HCT116 (cell line): ENCODE measurements around the gene SLC9A9. TPM values are rescaled to one million over a fixed set of nuclear protein-coding genes. Genes with fewer than 3 reads are reported as not detected.

ENCODE experiments used
- ATAC-seq: fragments of 200-7000 bp; cut with Tn5 transposase; 2 replicates; pipeline ENCODE4 v1.9.1; 2020; ENCODE audit warnings: mild to moderate bottlenecking, moderate library complexity
- BruUV-seq: library from RNA; stranded (reverse); fragments of 400-500 nt; replicated peaks from 2 replicates; lab custom pipeline; 2021; lab: Mats Ljungman, UMichigan
- CTCF ChIA-PET: fragments of 300-600 bp; sonication (Branson Sonifier 250); formaldehyde crosslinking; loops from one replicate; lab custom pipeline; 2021; ENCODE audit warnings: antibody characterized with exemption; lab: Charles Lee
- POLR2A ChIA-PET: fragments of 300-600, 350-600 bp; sonication (Branson Sonifier 250); formaldehyde crosslinking; loops from one replicate; lab custom pipeline; 2021; ENCODE audit warnings: antibody characterized with exemption; lab: Charles Lee
- RAD21 ChIA-PET, 2 experiments: fragments of 300-600 bp; sonication (Branson Sonifier 250); formaldehyde crosslinking; loops; one replicate each; lab custom pipeline; 2023; ENCODE audit warnings: low total read pairs in 2 of 2; ENCODE audit not compliant: uncharacterized antibody in 2 of 2, unreplicated experiment in 2 of 2, low non-redundant PET in 1 of 2; lab: Charles Lee
- DNase-seq: peaks from one replicate; pipeline ENCODE4 v3.0.0-alpha.2; 2010; ENCODE audit warnings: low read depth, low spot score
- H2AFZ ChIP-seq: fragments of 200-600 bp; shearing (Covaris generic), sonication (generic); 2 replicates; pipeline ENCODE4 v1.6.1; 2017; ENCODE audit warnings: low read depth, mixed run types, mixed read lengths, antibody characterized with exemption, low read length; ENCODE audit not compliant: poor library complexity, severe bottlenecking
- H3K27ac ChIP-seq: 2 replicates; pipeline ENCODE4 v1.5.1; 2012; ENCODE audit warnings: low read depth, low read length
- H3K27me3 ChIP-seq: fragments of 200-600 bp; sonication (generic); 2 replicates; pipeline ENCODE4 v1.6.1; 2016; ENCODE audit warnings: mixed run types, low read length, mixed read lengths; ENCODE audit not compliant: insufficient read depth
- H3K36me3 ChIP-seq, 2 experiments: fragments of 200-500 bp in 1 of 2; fragments of 200-600 bp in 1 of 2; sonication (Bioruptor generic) in 1 of 2; sonication (generic) in 1 of 2; 2 replicates each; pipeline versions ENCODE4 v1.5.1 to v1.6.1; 2014 to 2016; ENCODE audit warnings: low read length in 2 of 2, inconsistent platforms in 1 of 2, mixed read lengths in 1 of 2, mixed run types in 1 of 2; ENCODE audit not compliant: insufficient read depth in 2 of 2, control insufficient read depth in 1 of 2
- H3K4me1 ChIP-seq, 2 experiments: fragments of 200-600 bp in 1 of 2; sonication (generic) in 1 of 2; 2 replicates each; pipeline versions ENCODE4 v1.5.1 to v1.6.1; 2012 to 2017; ENCODE audit warnings: low read length in 2 of 2, inconsistent platforms in 1 of 2, mild to moderate bottlenecking in 1 of 2, mixed read lengths in 1 of 2, mixed run types in 1 of 2, moderate library complexity in 1 of 2; ENCODE audit not compliant: insufficient read depth in 2 of 2, control insufficient read depth in 1 of 2
- H3K4me2 ChIP-seq: fragments of 200-600 bp; sonication (generic); 2 replicates; pipeline ENCODE4 v1.6.1; 2017; ENCODE audit warnings: mixed run types, low read length, mixed read lengths
- H3K4me3 ChIP-seq, 2 experiments: fragments of 200-600 bp in 1 of 2; sonication (generic) in 1 of 2; replicated peaks in 1 of 2; 2 replicates each; pipeline ENCODE4 v1.5.1; 2011 to 2016; ENCODE audit warnings: low read length in 2 of 2, control low read depth in 1 of 2, low read depth in 1 of 2, mild to moderate bottlenecking in 1 of 2, mixed read lengths in 1 of 2, mixed run types in 1 of 2
- H3K79me2 ChIP-seq: fragments of 200-600 bp; sonication (generic); 2 replicates; pipeline ENCODE4 v1.6.1; 2017; ENCODE audit warnings: mild to moderate bottlenecking, mixed run types, low read length, moderate library complexity, mixed read lengths; ENCODE audit not compliant: insufficient read depth
- H3K9ac ChIP-seq: fragments of 200-600 bp; sonication (generic); 2 replicates; pipeline ENCODE4 v1.6.1; 2016; ENCODE audit warnings: low read length, mixed read lengths
- H3K9me2 ChIP-seq: fragments of 200-600 bp; sonication (generic), shearing (Covaris generic); 2 replicates; pipeline ENCODE4 v1.6.1; 2017; ENCODE audit warnings: mixed run types, mild to moderate bottlenecking, moderate library complexity; ENCODE audit not compliant: insufficient read depth
- H3K9me3 ChIP-seq, 2 experiments: fragments of 200-500 bp in 1 of 2; fragments of 200-600 bp in 1 of 2; sonication (Bioruptor generic) in 1 of 2; sonication (generic) in 1 of 2; 2 replicates each; pipeline ENCODE4 v1.6.1; 2014 to 2017; ENCODE audit warnings: low read length in 2 of 2, mixed read lengths in 2 of 2, inconsistent platforms in 1 of 2, low read depth in 1 of 2, mild to moderate bottlenecking in 1 of 2, mixed run types in 1 of 2, moderate library complexity in 1 of 2; ENCODE audit not compliant: control insufficient read depth in 1 of 2, insufficient read depth in 1 of 2
- H4K20me1 ChIP-seq: fragments of 200-600 bp; sonication (generic), shearing (Covaris generic); 2 replicates; pipeline ENCODE4 v1.6.1; 2017; ENCODE audit warnings: mixed run types, mild to moderate bottlenecking, moderate library complexity; ENCODE audit not compliant: insufficient read depth
- CEBPB ChIP-seq: IDR thresholded peaks from 2 replicates; pipeline ENCODE4 v1.6.1; 2012; ENCODE audit warnings: low read depth
- EGR1 ChIP-seq: IDR thresholded peaks from 2 replicates; pipeline ENCODE4 v1.6.1; 2012; ENCODE audit warnings: low read depth
- EZH2 ChIP-seq: fragments of 200-600 bp; sonication (generic); IDR thresholded peaks from 2 replicates; pipeline ENCODE4 v1.6.1; 2017; ENCODE audit warnings: antibody characterized with exemption, mixed run types
- FOSL1 ChIP-seq: IDR thresholded peaks from 2 replicates; pipeline ENCODE4 v1.6.1; 2012; ENCODE audit warnings: low read depth
- JUND ChIP-seq: IDR thresholded peaks from 2 replicates; pipeline ENCODE4 v1.6.1; 2012
- POLR2AphosphoS5 ChIP-seq: IDR thresholded peaks from 2 replicates; pipeline ENCODE4 v1.6.1; 2011; ENCODE audit warnings: mild to moderate bottlenecking, low read depth, low read length, moderate library complexity
- RAD21 ChIP-seq: IDR thresholded peaks from 2 replicates; pipeline ENCODE4 v1.6.1; 2012; ENCODE audit warnings: low read depth, mild to moderate bottlenecking
- SRF ChIP-seq: IDR thresholded peaks from 2 replicates; pipeline ENCODE4 v1.6.1; 2012; ENCODE audit warnings: low read depth
- TCF7L2 ChIP-seq: IDR thresholded peaks from 2 replicates; pipeline ENCODE4 v1.7.0; 2011; ENCODE audit warnings: borderline replicate concordance, inconsistent platforms; ENCODE audit not compliant: insufficient read depth, insufficient read length; ENCODE audit errors: extremely low read depth
- YY1 ChIP-seq: IDR thresholded peaks from 2 replicates; pipeline ENCODE4 v1.6.1; 2011; ENCODE audit warnings: low read length, low read depth, moderate library complexity, mild to moderate bottlenecking; ENCODE audit not compliant: insufficient replicate concordance; ENCODE audit errors: extremely low read depth
- intact Hi-C: fragments of 100-400 bp; cut with micrococcal nuclease; formaldehyde crosslinking; loops from 2 replicates; pipeline ENCODE4 v1.10.0; 2022
- total RNA-seq: library from RNA; stranded (reverse); gene quantifications from one replicate; pipeline ENCODE4 v1.2.1, GENCODE V29; 2021; ENCODE audit not compliant: unreplicated experiment
- TF ChIP-seq, protein P1 (sequence below), 3 experiments: fragments of 200-600 bp in 1 of 3; sonication (generic) in 1 of 3; IDR thresholded peaks in 2 of 3; conservative IDR thresholded peaks in 1 of 3; 2 replicates each; pipeline ENCODE4 v1.5.1; 2012 to 2017; ENCODE audit warnings: low read depth in 2 of 3, low read length in 2 of 3, antibody characterized with exemption in 1 of 3, borderline replicate concordance in 1 of 3, control low read depth in 1 of 3, mild to moderate bottlenecking in 1 of 3, mixed read lengths in 1 of 3, mixed run types in 1 of 3, moderate library complexity in 1 of 3; ENCODE audit not compliant: insufficient read depth in 1 of 3
- TF ChIP-seq, protein P2 (sequence below): IDR thresholded peaks from 2 replicates; pipeline ENCODE4 v1.6.1; 2011; ENCODE audit warnings: mild to moderate bottlenecking, low read length, moderate library complexity; ENCODE audit not compliant: insufficient replicate concordance; ENCODE audit errors: extremely low read depth

Gene SLC9A9
- total RNA-seq, 1 experiment from 2014 or later: 0.20 TPM

DNA sequence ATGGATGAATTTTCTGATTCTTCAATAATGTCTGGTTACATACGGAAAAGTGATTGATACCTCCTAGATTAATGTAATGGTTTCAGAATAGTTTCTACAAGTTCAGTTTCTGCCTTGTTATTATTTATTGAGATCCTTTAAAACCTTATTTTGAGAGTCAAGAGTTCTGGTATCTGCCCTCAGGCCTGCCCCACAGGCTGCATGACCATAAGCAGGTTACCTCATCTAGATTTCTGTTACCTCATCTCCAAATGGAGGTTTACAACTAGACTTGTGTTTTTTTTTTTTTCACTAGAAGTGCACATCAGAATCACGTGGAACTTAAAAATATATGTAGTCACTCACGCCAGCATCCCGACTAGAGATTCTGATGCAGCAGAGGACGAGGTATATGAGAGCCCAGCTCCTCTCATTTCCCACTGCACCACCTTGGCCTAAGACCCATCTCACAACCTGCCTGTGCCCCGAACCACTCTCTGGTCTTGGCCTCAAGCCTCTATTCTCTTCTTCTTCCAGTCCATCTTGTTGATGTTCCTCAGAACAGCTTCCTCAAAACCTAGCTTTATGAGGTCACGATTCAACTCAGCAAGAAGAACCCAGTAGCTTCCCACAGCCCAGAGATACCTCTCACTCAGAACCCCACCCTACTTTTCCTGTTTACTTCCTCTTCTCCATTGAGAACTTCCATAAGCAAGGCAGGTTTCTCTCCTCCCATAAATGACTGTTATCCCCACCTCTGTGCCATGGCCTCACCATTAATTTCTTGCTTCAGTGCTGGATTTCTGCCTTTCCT lies 375.3 kb downstream of the SLC9A9 start:
- Histone ChIP-seq H3K27ac (no peak overlapping the region), H3K9ac (no peak overlapping the region), H3K4me1 (no peaks in the 10 kb centered on the region), H3K9me2 (no peaks in the 10 kb centered on the region), H3K9me3 (no peaks in the 10 kb centered on the region), H3K36me3 (no peaks in the 10 kb centered on the region), H3K79me2 (no peaks in the 10 kb centered on the region), H4K20me1 (no peaks in the 10 kb centered on the region), H3K4me2 (no peak overlapping the region), H2AFZ (no peak overlapping the region), H3K4me3 (no peak overlapping the region), H3K27me3 (no peaks in the 10 kb centered on the region)
- no peak for ATAC-seq
- intact Hi-C loops: no loop called here
- TF ChIP-seq EGR1 (no peak), EZH2 (no peak), TCF7L2 (no peak)
- ChIA-PET POLR2A (no interaction called here), CTCF (no interaction called here), RAD21 (no interaction called here)
- BruUV-seq: no TSS peak
- DNase-seq: no peak

DNA sequence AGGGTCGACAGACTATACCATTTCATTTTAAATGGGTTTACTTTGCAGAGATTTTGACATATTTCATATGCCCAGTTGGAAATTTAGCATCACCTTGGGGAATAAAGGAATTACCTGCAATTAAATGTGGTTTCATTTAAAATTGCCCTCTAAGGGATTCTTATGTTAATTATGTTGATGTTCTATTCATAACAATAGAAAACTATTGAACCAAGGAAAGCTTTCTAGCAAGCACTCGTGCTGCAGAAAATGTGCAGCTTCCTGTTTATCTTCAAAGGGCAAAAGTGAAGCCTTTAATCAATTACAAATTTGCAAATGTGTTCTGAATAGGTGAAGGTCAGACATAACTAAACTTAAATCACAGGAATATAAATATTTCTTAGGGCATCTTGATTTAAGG lies 376.6 kb downstream of the SLC9A9 start:
- TF ChIP-seq RAD21 (no peak), SRF (no peak), YY1 (no peak), CEBPB (no peak), POLR2AphosphoS5 (no peak), JUND (no peak), FOSL1 (no peak)
- TF ChIP-seq, protein P1, sequence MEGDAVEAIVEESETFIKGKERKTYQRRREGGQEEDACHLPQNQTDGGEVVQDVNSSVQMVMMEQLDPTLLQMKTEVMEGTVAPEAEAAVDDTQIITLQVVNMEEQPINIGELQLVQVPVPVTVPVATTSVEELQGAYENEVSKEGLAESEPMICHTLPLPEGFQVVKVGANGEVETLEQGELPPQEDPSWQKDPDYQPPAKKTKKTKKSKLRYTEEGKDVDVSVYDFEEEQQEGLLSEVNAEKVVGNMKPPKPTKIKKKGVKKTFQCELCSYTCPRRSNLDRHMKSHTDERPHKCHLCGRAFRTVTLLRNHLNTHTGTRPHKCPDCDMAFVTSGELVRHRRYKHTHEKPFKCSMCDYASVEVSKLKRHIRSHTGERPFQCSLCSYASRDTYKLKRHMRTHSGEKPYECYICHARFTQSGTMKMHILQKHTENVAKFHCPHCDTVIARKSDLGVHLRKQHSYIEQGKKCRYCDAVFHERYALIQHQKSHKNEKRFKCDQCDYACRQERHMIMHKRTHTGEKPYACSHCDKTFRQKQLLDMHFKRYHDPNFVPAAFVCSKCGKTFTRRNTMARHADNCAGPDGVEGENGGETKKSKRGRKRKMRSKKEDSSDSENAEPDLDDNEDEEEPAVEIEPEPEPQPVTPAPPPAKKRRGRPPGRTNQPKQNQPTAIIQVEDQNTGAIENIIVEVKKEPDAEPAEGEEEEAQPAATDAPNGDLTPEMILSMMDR (IDR thresholded peaks at IDR 0.05 in 2 of 3, conservative IDR thresholded peaks at IDR 0.05 in 1 of 3; ENCODE audit: borderline replicate concordance in 1 of 3, insufficient read depth in 1 of 3, low read depth in 2 of 3, low read length in 2 of 3): no peak
- TF ChIP-seq, protein P2, sequence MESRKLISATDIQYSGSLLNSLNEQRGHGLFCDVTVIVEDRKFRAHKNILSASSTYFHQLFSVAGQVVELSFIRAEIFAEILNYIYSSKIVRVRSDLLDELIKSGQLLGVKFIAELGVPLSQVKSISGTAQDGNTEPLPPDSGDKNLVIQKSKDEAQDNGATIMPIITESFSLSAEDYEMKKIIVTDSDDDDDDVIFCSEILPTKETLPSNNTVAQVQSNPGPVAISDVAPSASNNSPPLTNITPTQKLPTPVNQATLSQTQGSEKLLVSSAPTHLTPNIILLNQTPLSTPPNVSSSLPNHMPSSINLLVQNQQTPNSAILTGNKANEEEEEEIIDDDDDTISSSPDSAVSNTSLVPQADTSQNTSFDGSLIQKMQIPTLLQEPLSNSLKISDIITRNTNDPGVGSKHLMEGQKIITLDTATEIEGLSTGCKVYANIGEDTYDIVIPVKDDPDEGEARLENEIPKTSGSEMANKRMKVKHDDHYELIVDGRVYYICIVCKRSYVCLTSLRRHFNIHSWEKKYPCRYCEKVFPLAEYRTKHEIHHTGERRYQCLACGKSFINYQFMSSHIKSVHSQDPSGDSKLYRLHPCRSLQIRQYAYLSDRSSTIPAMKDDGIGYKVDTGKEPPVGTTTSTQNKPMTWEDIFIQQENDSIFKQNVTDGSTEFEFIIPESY: no peak
- intact Hi-C loops: no loop called here
- no peak overlapping the region for H3K4me3 ChIP-seq
- no peaks in the 10 kb centered on the region for H4K20me1 ChIP-seq
- no peaks in the 10 kb centered on the region for H3K36me3 ChIP-seq
- H3K4me1 ChIP-seq: no peaks in the 10 kb centered on the region
- ChIA-PET CTCF (no interaction called here), RAD21 (no interaction called here), POLR2A (no interaction called here)
- no peak for ATAC-seq
- no peak for DNase-seq
- no peak overlapping the region for H3K9ac ChIP-seq
- no peaks in the 10 kb centered on the region for H3K27me3 ChIP-seq
- no TSS peak for BruUV-seq
- H3K4me2 ChIP-seq: no peak overlapping the region
- H3K9me3 ChIP-seq: no peaks in the 10 kb centered on the region
- no peak overlapping the region for H3K27ac ChIP-seq
- H3K9me2 ChIP-seq: no peaks in the 10 kb centered on the region
- no peaks in the 10 kb centered on the region for H3K79me2 ChIP-seq
- H2AFZ ChIP-seq: no peak overlapping the region
